ENCODE measurements around the gene NR1I2.

Gene NR1I2

DNA sequence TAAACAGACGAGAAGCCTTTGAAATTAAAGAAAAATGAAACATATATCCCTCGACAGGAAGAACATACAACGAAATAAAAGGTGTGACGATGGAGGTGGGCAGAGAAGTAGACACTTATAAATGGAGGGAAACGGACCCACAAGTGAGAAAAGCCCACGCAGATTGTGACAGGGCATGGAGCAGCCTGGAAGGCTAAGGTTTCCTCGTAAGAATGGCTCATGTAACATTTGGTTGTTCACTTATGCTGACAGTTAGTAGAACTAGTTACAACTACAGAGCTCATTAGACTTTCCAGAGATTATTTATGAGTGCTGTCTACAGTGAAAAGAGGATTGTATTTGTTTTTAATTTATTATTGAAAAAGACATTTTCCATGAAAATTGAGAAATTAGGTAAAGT is 82.6 kb downstream of the NR1I2 start:
- TF ChIP-seq, protein P1, sequence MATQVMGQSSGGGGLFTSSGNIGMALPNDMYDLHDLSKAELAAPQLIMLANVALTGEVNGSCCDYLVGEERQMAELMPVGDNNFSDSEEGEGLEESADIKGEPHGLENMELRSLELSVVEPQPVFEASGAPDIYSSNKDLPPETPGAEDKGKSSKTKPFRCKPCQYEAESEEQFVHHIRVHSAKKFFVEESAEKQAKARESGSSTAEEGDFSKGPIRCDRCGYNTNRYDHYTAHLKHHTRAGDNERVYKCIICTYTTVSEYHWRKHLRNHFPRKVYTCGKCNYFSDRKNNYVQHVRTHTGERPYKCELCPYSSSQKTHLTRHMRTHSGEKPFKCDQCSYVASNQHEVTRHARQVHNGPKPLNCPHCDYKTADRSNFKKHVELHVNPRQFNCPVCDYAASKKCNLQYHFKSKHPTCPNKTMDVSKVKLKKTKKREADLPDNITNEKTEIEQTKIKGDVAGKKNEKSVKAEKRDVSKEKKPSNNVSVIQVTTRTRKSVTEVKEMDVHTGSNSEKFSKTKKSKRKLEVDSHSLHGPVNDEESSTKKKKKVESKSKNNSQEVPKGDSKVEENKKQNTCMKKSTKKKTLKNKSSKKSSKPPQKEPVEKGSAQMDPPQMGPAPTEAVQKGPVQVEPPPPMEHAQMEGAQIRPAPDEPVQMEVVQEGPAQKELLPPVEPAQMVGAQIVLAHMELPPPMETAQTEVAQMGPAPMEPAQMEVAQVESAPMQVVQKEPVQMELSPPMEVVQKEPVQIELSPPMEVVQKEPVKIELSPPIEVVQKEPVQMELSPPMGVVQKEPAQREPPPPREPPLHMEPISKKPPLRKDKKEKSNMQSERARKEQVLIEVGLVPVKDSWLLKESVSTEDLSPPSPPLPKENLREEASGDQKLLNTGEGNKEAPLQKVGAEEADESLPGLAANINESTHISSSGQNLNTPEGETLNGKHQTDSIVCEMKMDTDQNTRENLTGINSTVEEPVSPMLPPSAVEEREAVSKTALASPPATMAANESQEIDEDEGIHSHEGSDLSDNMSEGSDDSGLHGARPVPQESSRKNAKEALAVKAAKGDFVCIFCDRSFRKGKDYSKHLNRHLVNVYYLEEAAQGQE (IDR thresholded peaks at IDR 0.05; ENCODE audit: insufficient replicate concordance, low read depth) = no peak
- TF ChIP-seq POLR2AphosphoS5 (IDR thresholded peaks at IDR 0.05; ENCODE audit: low read depth) (no peak), GABPA (IDR thresholded peaks at IDR 0.05; ENCODE audit: low read depth) (no peak), SPI1 (IDR thresholded peaks at IDR 0.05; ENCODE audit: borderline replicate concordance, low read depth) (no peak)
- no peak for DNase-seq (ENCODE audit: low read depth in 1 of 2, low spot score in 1 of 2)
- Histone ChIP-seq H3K27ac (replicated peaks) (no peak overlapping the region), H3K4me3 (replicated peaks; ENCODE audit: insufficient read depth, low read length) (no peak overlapping the region), H3K27me3 (ENCODE audit: insufficient read depth, poor library complexity, severe bottlenecking) (no peaks in the 10 kb centered on the region)
